Kidney (tissue), 14 donors: ENCODE measurements around the gene USP6. TPM values are rescaled to one million over a fixed set of nuclear protein-coding genes. Genes with fewer than 3 reads are reported as not detected.
A peak's percentile ranks its signal among the peaks of the same experiment; 100 is the strongest.
"Not testable (repeated sequence)": the region's sequence is repeated elsewhere in the genome, so short reads cannot be mapped to it uniquely, and the experiment has no call there.

ENCODE experiments used
- DNase-seq, 5 donors: peaks; one replicate each; pipeline ENCODE4 v3.0.0-alpha.2; 2013 to 2020
- FAIRE-seq: peaks from 2 replicates; lab custom pipeline; 2012; peaks lifted over from hg19 to GRCh38; lab: Jason Lieb, UNC
- H3K27ac ChIP-seq, 2 donors: one replicate each; pipeline ENCODE4 v1.7.0; 2013; ENCODE audit warnings: low read depth in 2 of 2, low read length in 2 of 2, inconsistent platforms in 1 of 2
- H3K27me3 ChIP-seq: one replicate; pipeline ENCODE4 v1.7.1; 2013; ENCODE audit warnings: low read length, inconsistent platforms; ENCODE audit not compliant: control insufficient read depth, insufficient read depth
- H3K36me3 ChIP-seq, 3 donors: one replicate each; pipeline versions ENCODE4 v1.7.0 to v1.7.1; 2013; ENCODE audit warnings: low read length in 3 of 3, control low read depth in 1 of 3, inconsistent platforms in 1 of 3; ENCODE audit not compliant: insufficient read depth in 3 of 3, control insufficient read depth in 2 of 3
- H3K4me1 ChIP-seq, 3 donors: one replicate each; pipeline versions ENCODE4 v1.7.0 to v1.7.1; 2013; ENCODE audit warnings: low read length in 3 of 3, inconsistent platforms in 1 of 3, low read depth in 1 of 3; ENCODE audit not compliant: control insufficient read depth in 2 of 3, insufficient read depth in 2 of 3
- H3K4me3 ChIP-seq, 3 donors: one replicate each; pipeline versions ENCODE4 v1.7.0 to v1.8.1; 2013; ENCODE audit warnings: low read length in 3 of 3, control low read depth in 1 of 3, inconsistent platforms in 1 of 3
- H3K9ac ChIP-seq, 3 donors: one replicate each; pipeline versions ENCODE4 v1.7.0 to v1.7.1; 2013; ENCODE audit warnings: low read length in 3 of 3, control low read depth in 1 of 3, inconsistent platforms in 1 of 3
- H3K9me3 ChIP-seq, 3 donors: one replicate each; pipeline versions ENCODE4 v1.7.0 to v1.7.1; 2013; ENCODE audit warnings: low read length in 3 of 3, control low read depth in 1 of 3, inconsistent platforms in 1 of 3; ENCODE audit not compliant: control insufficient read depth in 2 of 3, insufficient read depth in 1 of 3
- intact Hi-C: fragments of 100-400 bp; cut with DNase I; formaldehyde crosslinking; loops from one replicate; pipeline ENCODE4 v1.11.1; 2022
- polyA plus RNA-seq: library from polyadenylated mRNA; stranded (reverse); fragments of 350-450 nt; fragmentation: Illumina TruSeq; extraction: RNeasy Lipid Tissue Mini Kit (QIAGEN cat#74804); gene quantifications from one replicate; pipeline ENCODE4 v1.2.3, GENCODE V29; 2014; ENCODE audit warnings: low read depth, low replicate concordance; ENCODE audit not compliant: insufficient read depth
- total RNA-seq: library from RNA; stranded (reverse); fragmentation: NEBNext Ultra II Directional; extraction: Animal tissue kit (Norgen Biotek cat#: 25700); gene quantifications from one replicate; pipeline ENCODE4 v1.2.1, GENCODE V29; 2021
- TF ChIP-seq, protein P1 (sequence below): IDR thresholded peaks from 3 replicates; pipeline ENCODE4 v1.5.1; 2012; ENCODE audit warnings: mild to moderate bottlenecking, moderate library complexity, borderline replicate concordance; ENCODE audit not compliant: insufficient read depth; ENCODE audit errors: extremely low read depth
- donor health status: control.
- donor health status: control.
- donor health status: control.
- donor health status: control.
- donor health status: control.
- donor health status: DM: yes; HTN: yes; CAD: no.
- donor health status: Normal renal cell carcinoma (clear cell type).

USP6 gene
- total and polyA plus RNA-seq, 2 donors from 2014 or later = 0.06 to 0.19 TPM

DNA sequence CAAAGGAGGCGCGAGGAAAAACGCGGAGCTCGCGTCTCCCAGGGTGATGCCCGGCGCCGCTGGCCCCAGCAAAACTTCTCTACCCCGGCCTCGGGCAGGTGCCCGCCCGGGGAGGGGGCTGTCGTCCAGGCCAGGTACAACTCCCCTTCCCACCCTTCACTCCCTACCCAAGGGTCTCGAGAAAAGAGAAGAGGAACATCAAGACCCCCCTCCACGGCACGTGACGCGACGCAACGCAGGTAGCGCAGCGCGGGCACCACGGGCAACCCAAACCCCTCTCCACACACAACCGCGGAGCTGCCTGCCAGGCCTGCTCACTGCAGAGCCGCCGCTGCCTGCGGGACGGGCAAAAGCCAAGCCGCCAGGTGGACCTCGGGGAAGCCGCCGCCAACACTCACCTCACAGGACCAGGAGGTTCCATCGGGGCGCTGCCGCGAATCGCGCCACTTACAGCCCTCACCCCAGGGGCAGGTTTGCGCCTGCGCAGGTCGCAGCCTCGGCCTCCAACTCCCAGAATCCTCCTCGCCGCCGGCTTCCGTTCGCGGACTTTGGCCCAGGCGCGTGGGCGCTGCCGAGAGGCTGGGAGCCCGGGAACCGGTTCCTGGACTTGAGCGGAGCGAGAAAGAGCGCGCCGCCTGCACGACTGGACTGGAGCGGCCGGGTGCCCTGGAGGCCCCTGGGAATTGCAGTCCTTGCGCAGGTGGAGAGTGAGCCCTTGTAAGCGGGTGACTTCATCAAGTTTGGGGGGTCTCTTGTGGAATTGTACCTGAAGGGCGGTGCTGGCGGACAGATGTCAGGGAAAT is 4.2 kb upstream of the USP6 start, which contains the start of gene ZNF232:
Gene ZNF232, minus strand, starts transcription at position 477 of the 803 bp plus-strand sequence. Its CDS starts 56 bp downstream, at position 421.
- intact Hi-C loops = no loop called here
- TF ChIP-seq, protein P1, sequence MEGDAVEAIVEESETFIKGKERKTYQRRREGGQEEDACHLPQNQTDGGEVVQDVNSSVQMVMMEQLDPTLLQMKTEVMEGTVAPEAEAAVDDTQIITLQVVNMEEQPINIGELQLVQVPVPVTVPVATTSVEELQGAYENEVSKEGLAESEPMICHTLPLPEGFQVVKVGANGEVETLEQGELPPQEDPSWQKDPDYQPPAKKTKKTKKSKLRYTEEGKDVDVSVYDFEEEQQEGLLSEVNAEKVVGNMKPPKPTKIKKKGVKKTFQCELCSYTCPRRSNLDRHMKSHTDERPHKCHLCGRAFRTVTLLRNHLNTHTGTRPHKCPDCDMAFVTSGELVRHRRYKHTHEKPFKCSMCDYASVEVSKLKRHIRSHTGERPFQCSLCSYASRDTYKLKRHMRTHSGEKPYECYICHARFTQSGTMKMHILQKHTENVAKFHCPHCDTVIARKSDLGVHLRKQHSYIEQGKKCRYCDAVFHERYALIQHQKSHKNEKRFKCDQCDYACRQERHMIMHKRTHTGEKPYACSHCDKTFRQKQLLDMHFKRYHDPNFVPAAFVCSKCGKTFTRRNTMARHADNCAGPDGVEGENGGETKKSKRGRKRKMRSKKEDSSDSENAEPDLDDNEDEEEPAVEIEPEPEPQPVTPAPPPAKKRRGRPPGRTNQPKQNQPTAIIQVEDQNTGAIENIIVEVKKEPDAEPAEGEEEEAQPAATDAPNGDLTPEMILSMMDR = peak; percentile 5
- H3K27ac ChIP-seq = peak within 1 kb of the TSS in 1 of 2 donors; percentile 60
- FAIRE-seq (peak; percentile 6), DNase-seq (peak; percentile 97 to 99 (median 98))
- peaks cover 7% of the 10 kb centered on the region for H3K27me3 ChIP-seq
- H3K9ac ChIP-seq = peak within 1 kb of the TSS; percentile 73 to 84 (median 83)
- no peaks in the 10 kb centered on the region for H3K9me3 ChIP-seq
- peaks cover 0 to 9% (median 9%) of the 10 kb centered on the region in 3 donors for H3K36me3 ChIP-seq
- peaks cover 0 to 5% (median 3%) of the 10 kb centered on the region in 3 donors for H3K4me1 ChIP-seq
- H3K4me3 ChIP-seq = peak within 1 kb of the TSS; percentile 72 to 94 (median 86)

GRCh38 chr17:5118219-5118618 is 2.4 kb downstream of the USP6 start:
- Histone ChIP-seq H3K4me1 (no peaks in the 10 kb centered on the region), H3K36me3 (no peaks in the 10 kb centered on the region), H3K9ac (no peak overlapping the region), H3K4me3 (no peak overlapping the region), H3K9me3 (peaks cover 0 to 3% (median 0%) of the 10 kb centered on the region in 3 donors), H3K27me3 (peaks cover 10% of the 10 kb centered on the region), H3K27ac (no peak overlapping the region)
- TF ChIP-seq, protein P1 = no peak
- no peak for FAIRE-seq
- peak in 1 of 5 donors; percentile 50 for DNase-seq
- intact Hi-C loops = no loop called here

GRCh38 chr17:5120036-5120435 is 4.2 kb downstream of the USP6 start:
- Histone ChIP-seq H3K27ac (no peak overlapping the region), H3K4me1 (no peaks in the 10 kb centered on the region), H3K9ac (no peak overlapping the region), H3K36me3 (no peaks in the 10 kb centered on the region), H3K9me3 (peaks cover 0 to 3% (median 0%) of the 10 kb centered on the region in 3 donors), H3K27me3 (peaks cover 10% of the 10 kb centered on the region), H3K4me3 (no peak overlapping the region)
- DNase-seq (peak in 2 of 5 donors; percentile 20 to 36), FAIRE-seq (no peak)
- TF ChIP-seq, protein P1 = no peak
- intact Hi-C loops = no loop called here

- intact Hi-C loops, H3K36me3 ChIP-seq, FAIRE-seq, H3K4me1 ChIP-seq, H3K9me3 ChIP-seq, H3K27me3 ChIP-seq, H3K9ac ChIP-seq, H3K27ac ChIP-seq, H3K4me3 ChIP-seq: not testable (repeated sequence)
- peak in 1 of 5 donors; percentile 19 for DNase-seq
These were observed 4.8 kb downstream of the USP6 start for GRCh38 chr17:5120436-5121185.
